ENCODE results near the gene ACBD6.

GRCh38 chr1:180456191-180456590, 46.2 kb downstream of the ACBD6 start:
- TF ChIP-seq CTCF (IDR thresholded peaks at IDR 0.05; ENCODE audit: insufficient read depth, low read depth, low read length) (no peak), EZH2 (IDR thresholded peaks at IDR 0.05; ENCODE audit: insufficient read depth, low read length) (no peak)

All from astrocyte (in vitro differentiated cells and primary cell).